Dendritic cell treated with granulocyte-macrophage colony-stimulating factor and Interleukin-4, amounts not matched to agents 40 ng/mL and 50 ng/mL, for 4 days (primary cell): ENCODE measurements around the gene SYCE3.

Source experiments
- H3K27ac Mint-ChIP-seq: one replicate; pipeline ENCODE4 v1.8.0; 2022; ENCODE audit warnings: mild to moderate bottlenecking, mixed read lengths
- H3K27me3 Mint-ChIP-seq: one replicate; pipeline ENCODE4 v1.8.0; 2022; ENCODE audit warnings: mild to moderate bottlenecking, mixed read lengths
- H3K36me3 Mint-ChIP-seq: one replicate; pipeline ENCODE4 v1.8.0; 2022; ENCODE audit warnings: low read depth, mixed read lengths
- H3K4me1 Mint-ChIP-seq: one replicate; pipeline ENCODE4 v1.8.0; 2022; ENCODE audit warnings: low read depth, mixed read lengths
- H3K4me3 Mint-ChIP-seq: one replicate; pipeline ENCODE4 v1.8.0; 2022; ENCODE audit warnings: mild to moderate bottlenecking, moderate library complexity, mixed read lengths
- H3K9me3 Mint-ChIP-seq: one replicate; pipeline ENCODE4 v1.8.0; 2022; ENCODE audit warnings: mixed read lengths
- intact Hi-C: fragments of 100-400 bp; cut with micrococcal nuclease; formaldehyde crosslinking; loops from one replicate; pipeline ENCODE4 v1.15.0; 2022

The SYCE3 gene

DNA sequence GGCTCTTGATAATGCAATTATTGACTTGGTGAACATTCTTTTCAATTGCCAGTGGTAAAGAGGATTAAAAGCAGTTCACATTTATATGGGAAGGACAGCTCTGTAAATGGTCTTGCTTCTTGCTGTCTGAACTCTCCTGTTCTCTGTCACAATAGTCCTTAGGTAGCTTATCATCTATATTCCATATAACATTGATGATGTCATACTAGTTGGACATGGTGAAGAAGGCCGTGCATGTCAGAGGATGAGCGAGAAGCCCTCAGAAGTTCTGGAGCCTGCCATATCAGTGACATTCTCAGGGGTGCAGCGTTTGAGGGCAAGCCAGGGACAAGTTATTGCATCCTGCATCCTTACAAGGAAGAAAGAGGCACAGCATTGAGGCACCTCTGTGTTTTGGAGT, 22.5 kb upstream of the SYCE3 start:
- Mint-ChIP-seq H3K4me1 (peaks cover 19% of the 10 kb centered on the region), H3K4me3 (no peak overlapping the region), H3K27ac (no peak overlapping the region), H3K36me3 (peaks cover 21% of the 10 kb centered on the region), H3K27me3 (peaks cover 5% of the 10 kb centered on the region), H3K9me3 (no peaks in the 10 kb centered on the region)
- intact Hi-C loops, result no loop called here

DNA sequence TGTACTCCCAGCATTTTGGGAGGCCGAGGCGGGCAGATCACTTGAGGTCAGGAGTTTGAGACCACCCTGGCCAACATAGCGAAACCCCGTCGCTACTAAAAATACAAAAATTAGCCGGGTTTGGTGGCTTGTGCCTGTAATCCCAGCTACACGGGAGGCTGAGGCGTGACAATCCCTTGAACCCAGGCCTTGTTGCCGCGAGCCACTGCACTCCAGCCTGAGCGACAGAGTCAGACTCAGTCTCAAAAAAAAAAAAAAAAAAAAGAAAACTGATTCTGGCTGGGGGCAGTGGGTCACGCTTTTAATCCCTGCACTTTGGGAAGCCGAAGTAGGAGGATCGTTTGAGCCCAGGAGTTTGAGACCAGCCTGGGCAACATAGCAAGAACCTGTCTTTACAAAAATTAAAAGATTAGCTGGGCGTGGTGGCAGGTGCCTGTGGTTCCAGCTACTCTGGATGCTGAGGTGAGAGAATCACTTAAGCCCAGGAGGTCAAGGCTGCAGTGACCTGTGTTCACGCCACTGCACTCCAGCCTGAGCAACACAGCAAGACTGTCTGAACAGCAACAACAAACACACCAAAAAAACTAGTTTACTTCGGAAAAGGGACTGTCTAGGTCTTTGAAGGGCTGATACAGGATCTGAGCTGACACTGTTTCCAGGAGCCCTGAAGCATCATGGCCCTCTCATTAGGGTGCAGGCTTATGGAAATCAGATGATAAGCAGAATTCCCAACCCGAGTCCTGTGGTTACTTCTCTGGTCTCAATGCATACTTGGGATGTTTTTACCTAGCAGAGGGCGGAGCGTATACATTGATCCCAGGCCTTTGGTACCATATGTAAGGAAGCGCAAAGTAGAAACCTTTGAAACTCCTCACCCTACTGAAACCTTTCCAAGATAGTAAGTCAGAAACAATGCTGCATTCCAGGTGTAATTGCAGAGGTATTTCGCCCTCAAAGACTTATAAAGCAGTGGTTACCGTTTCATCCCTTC, 21.7 kb upstream of the SYCE3 start:
- Mint-ChIP-seq H3K9me3 (no peaks in the 10 kb centered on the region), H3K4me1 (peaks cover 27% of the 10 kb centered on the region), H3K27me3 (peaks cover 5% of the 10 kb centered on the region), H3K36me3 (peaks cover 30% of the 10 kb centered on the region), H3K4me3 (no peak overlapping the region), H3K27ac (no peak overlapping the region)
- intact Hi-C loops, result loop anchor here (5.0 kb wide), 1 partner anchor 77 kb away; the partner anchor contains the start of genes LMF2 and NCAPH2

DNA sequence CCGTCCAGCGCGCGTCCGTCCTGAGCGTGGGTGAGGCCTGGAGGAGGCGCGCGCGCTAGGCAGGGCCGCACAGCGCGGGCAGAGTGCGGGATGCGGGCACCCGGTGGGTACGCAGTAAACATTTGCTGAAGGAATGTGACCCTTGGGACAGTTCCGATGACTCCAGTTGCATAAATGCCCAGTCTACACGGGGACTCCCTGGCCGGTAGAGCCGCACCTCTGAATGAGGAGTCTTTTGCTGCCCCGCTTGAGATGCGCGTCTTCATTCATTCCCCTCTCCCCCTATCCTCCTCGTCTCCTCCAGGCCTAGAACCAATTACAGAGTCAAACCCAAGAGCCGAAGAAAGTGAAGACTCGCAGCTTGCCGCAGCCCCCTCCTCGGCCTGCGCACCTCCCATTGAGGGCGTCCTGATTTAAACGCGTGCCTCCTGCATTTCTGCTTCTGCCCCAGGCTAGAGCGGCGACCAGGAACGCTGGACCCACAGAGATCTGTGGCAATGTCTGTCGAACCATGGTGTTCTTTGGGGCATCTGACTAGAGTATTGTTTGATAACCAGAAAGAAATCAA, 20.7 kb upstream of the SYCE3 start:
- no peaks in the 10 kb centered on the region for H3K9me3 Mint-ChIP-seq
- H3K4me3 Mint-ChIP-seq, result peak overlapping the region; percentile 80
- peak overlapping the region; percentile 95 for H3K27ac Mint-ChIP-seq
- peaks cover 8% of the 10 kb centered on the region for H3K27me3 Mint-ChIP-seq
- H3K4me1 Mint-ChIP-seq, result peaks cover 37% of the 10 kb centered on the region
- H3K36me3 Mint-ChIP-seq, result peaks cover 40% of the 10 kb centered on the region
- intact Hi-C loops, result loop anchor here (2.0 to 5.0 kb wide), 4 partner anchors 17 to 76 kb away; partner anchors contain the start of genes LMF2, MAPK8IP2, NCAPH2 and TYMP

DNA sequence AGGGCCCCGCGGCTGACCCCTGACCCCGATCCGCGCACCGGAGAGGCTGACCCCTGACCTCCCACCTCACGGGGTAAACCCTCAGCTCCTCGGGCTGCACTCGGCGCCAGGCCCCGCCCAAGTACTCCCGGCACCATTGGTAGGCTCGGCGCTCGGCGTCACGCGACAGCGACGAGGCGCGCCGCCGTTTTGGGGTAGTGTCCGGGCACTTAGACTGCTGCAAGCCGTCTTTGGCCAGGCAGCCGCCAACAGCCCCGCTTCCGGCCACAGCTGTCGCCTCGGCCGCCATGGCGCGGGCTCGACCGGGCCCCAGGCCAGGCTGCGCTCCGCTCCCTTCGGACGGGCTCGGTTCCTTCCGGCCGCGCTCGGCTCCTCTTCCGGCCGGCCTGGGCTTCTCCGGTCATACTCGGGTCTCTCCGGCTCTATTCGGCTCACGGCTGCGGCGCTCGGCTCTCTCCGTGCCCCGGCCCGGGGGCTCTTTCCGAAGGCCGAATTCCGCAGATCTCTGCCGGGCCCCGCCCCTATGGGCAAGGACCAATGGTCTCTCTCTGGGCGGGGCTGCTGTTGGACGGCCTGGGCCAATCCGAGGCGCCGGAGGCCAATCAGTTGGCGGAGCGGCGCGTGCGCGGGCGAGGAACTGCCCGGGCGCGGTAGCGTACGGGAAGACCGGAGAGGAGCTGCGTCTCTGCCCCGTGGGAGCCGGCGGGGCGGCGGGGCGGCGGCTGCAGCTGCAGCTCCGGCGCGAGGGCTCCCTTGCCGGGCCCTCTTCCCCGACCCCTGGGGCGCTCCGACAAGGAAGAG, 20.0 kb upstream of the SYCE3 start, which contains the start of gene CHKB:
Gene CHKB (minus strand): TSS at position 357 of the 801 bp plus-strand sequence. CDS start 68 bp downstream, at position 289.
- intact Hi-C loops, result loop anchor here (2.0 to 5.0 kb wide), 4 partner anchors 18 to 75 kb away; partner anchors contain the start of genes LMF2, MAPK8IP2, NCAPH2 and TYMP
- Mint-ChIP-seq H3K4me1 (peaks cover 39% of the 10 kb centered on the region), H3K36me3 (peaks cover 43% of the 10 kb centered on the region), H3K9me3 (no peaks in the 10 kb centered on the region), H3K4me3 (peak within 1 kb of the TSS; percentile 80), H3K27ac (peak within 1 kb of the TSS; percentile 95), H3K27me3 (peaks cover 10% of the 10 kb centered on the region)

DNA sequence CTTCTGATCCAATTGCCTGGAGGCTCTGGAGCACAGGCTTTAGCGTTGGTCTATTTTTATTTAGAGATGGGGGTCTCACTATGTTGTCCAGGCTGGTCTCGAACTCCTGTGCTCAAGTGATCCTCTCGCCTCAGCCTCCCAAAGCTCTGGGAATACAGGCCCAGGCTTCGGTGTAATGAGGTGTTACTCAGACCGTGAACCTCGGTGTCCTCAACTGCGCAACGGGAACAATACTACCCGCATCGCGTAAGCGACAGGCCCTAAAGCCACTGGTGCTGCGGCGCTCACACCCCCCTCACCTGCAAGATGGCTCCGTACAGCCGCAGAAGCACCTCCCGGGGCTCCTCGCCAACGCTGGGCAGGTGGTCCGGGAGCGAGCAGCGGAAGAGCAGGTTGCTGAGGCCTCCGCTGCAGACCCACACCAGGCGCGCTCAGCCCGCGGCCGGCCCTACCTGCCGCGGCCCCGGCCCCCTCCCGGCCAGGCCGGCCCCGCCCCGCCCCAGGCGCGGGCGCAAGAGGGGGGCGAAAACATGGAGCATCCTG, 19.3 kb upstream of the SYCE3 start:
- Mint-ChIP-seq H3K4me3 (peak overlapping the region; percentile 80), H3K27ac (peak overlapping the region; percentile 95), H3K9me3 (no peaks in the 10 kb centered on the region), H3K4me1 (peaks cover 46% of the 10 kb centered on the region), H3K36me3 (peaks cover 47% of the 10 kb centered on the region), H3K27me3 (peaks cover 14% of the 10 kb centered on the region)
- intact Hi-C loops, result loop anchor here (2.0 to 5.0 kb wide), 4 partner anchors 19 to 75 kb away; partner anchors contain the start of genes LMF2, MAPK8IP2, NCAPH2 and TYMP

DNA sequence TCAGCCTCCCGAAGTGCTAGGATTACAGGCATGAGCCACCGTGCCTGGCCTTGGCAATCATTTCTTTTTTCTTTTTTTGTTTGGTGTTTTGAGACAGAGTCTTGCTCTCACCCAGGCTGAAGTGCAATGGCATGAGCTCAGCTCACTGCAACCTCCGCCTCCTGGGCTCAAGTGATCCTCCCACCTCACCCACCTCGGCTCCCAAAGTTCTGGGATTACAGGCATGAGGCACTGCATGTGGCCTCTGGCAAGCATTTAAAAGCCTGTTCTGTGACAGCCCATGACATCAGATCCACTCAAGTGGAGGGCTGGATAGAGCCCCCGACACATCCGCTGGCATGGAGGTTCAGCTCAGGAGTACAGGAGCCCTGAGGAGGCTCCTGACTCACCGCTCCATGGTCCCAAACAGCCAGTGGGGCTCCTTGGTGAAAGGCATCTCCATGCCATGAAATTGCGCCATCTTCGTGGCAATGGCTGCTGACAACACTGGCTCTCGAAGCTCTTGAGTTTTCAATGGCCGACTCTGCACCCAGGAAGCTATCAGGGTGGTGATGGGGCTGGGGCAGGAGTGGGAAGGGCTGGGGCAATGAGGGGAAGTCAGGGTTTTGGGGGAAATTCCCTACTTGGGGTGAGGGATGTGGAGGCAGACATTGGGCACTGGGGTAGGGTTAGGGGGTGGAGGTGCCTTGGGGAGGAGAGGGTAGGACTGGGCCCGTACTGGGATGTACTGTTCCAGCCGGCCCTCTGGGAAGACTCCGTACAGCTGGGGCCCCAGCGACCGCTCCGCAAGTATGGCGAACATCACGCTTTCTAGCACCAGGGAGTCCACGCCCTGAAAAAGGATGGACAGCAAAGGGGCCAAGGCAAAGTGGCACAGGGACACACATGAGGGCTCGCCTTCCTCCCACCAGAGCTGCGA, 18.6 kb upstream of the SYCE3 start:
- H3K27ac Mint-ChIP-seq, result peak overlapping the region; percentile 95
- H3K4me1 Mint-ChIP-seq, result peaks cover 47% of the 10 kb centered on the region
- H3K4me3 Mint-ChIP-seq, result peak overlapping the region; percentile 80
- intact Hi-C loops, result loop anchor here (5.0 kb wide), 1 partner anchor 74 kb away; the partner anchor contains the start of genes LMF2 and NCAPH2
- peaks cover 13% of the 10 kb centered on the region for H3K27me3 Mint-ChIP-seq
- H3K36me3 Mint-ChIP-seq, result peaks cover 47% of the 10 kb centered on the region
- H3K9me3 Mint-ChIP-seq, result no peaks in the 10 kb centered on the region

DNA sequence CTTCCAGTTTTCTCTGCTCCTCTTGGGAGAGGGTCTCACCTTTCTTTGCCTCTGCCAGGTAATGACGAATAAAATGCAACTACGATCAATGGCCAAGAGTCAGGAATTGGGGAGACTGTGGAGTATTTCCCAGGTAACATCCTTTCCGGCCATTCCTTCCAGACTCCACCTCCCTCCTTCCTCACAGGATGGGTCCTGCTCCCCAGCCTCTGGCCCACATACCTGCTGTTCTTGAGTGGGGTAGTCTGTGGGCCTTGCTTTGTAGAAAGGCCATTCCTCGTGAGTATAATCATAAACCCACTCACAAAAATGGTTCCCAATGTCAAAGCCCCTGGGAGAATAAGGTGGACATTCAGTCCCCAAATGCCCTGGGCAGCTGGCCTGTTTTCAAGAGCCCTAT, 17.0 kb upstream of the SYCE3 start:
- Mint-ChIP-seq H3K27ac (no peak overlapping the region), H3K4me3 (no peak overlapping the region)
- intact Hi-C loops, result loop anchor here (5.0 kb wide), 1 partner anchor 72 kb away; the partner anchor contains the start of genes LMF2 and NCAPH2

DNA sequence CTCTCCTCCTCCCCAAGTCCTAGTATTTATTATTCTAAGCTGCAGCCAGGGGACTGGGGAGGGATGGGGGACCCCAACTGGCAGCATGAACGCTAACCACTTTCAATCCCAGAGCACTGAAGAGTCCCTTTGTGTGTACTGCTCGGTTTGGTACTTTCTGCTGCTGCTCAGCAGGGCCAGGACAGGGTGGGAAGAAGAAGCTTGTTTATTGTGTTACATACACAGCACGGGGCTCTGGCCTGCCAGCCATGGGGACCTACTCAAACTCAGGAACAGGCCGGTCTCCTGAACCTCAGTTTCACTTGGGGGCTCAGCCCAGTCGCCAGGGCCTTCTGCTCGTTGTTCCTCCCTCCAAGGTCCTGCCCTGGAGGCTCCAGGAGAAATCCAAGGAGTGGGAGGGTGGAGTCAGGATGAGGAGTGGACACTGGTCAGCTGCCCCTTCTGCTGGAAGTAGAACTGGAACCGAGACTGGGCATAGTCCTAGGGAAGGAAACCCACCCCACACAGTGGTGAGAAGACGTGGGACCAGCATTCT, 16.1 kb upstream of the SYCE3 start:
- Mint-ChIP-seq H3K27me3 (peaks cover 9% of the 10 kb centered on the region), H3K9me3 (no peaks in the 10 kb centered on the region), H3K4me3 (no peak overlapping the region), H3K36me3 (peaks cover 56% of the 10 kb centered on the region), H3K4me1 (peaks cover 47% of the 10 kb centered on the region), H3K27ac (no peak overlapping the region)
- intact Hi-C loops, result no loop called here

More for the DNA sequence above, 17.0 kb upstream of the SYCE3 start:
- Mint-ChIP-seq H3K4me1 (peaks cover 47% of the 10 kb centered on the region), H3K27me3 (peaks cover 9% of the 10 kb centered on the region), H3K36me3 (peaks cover 47% of the 10 kb centered on the region), H3K9me3 (no peaks in the 10 kb centered on the region)

DNA sequence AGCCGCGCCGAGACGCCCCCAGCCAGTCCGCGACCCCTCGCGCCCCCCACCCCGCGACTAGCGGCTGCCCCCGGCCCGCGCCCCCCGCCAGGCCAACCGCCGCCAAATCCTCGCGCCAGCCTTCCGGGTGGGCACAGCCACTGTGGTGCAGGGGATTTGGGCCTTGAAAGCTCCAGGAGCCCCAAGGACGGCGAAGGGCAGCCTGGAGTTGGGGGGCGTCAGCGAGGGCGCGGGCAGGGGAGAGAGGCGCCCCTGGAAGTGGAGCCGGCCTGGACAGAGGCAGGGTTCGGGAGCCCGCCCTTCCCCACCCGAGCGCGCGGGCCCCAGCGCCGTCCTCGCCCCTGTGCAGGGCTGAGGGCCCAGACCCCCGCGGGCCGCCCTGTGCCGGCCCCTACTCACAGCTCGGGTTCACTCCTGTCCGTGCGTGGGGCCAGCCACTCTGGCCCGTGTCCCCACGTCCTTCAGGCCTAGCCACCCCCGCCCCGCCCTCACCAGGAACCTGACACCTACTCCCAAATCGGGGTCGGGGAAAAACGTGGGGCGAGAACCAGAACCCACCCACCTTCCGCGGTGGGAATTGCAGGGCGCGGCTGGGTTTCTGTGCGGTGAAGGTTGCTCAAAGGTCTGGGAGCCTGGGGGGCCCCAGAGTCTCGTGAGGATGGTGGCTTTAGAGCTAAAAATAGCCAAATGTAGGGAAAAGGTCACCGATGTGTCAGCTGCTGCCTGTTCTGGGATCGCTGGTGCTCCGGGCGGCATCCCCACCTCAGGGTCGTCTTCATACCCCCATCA, 15.5 kb upstream of the SYCE3 start, which contains the start of gene CPT1B:
Gene CPT1B (minus strand): TSS at position 441 of the 789 bp plus-strand sequence. CDS start 512 bp downstream, outside the sequence.
- H3K9me3 Mint-ChIP-seq, result no peaks in the 10 kb centered on the region
- H3K27me3 Mint-ChIP-seq, result peaks cover 9% of the 10 kb centered on the region
- peaks cover 41% of the 10 kb centered on the region for H3K4me1 Mint-ChIP-seq
- intact Hi-C loops, result loop anchor here (2.0 kb wide), 1 partner anchor 43 kb away; no protein-coding TSS in a partner anchor
- H3K4me3 Mint-ChIP-seq, result no peak within 1 kb of the TSS
- peaks cover 60% of the 10 kb centered on the region for H3K36me3 Mint-ChIP-seq
- H3K27ac Mint-ChIP-seq, result no peak within 1 kb of the TSS

DNA sequence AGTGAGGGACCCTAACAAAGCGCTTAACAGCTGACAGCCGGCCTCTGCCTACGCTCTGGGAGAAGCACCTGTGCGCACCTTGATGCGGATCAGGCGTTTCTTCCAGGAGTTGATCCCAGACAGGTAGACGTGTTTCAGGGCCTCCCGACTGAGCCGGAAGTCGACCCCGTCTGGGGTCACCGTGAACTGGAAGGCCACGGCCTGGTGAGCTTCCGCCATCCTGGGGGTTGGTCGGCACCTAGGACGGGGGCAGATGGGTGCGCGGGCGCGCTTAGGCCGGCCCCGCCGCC, 14.9 kb upstream of the SYCE3 start:
- no peak overlapping the region for H3K4me3 Mint-ChIP-seq

DNA sequence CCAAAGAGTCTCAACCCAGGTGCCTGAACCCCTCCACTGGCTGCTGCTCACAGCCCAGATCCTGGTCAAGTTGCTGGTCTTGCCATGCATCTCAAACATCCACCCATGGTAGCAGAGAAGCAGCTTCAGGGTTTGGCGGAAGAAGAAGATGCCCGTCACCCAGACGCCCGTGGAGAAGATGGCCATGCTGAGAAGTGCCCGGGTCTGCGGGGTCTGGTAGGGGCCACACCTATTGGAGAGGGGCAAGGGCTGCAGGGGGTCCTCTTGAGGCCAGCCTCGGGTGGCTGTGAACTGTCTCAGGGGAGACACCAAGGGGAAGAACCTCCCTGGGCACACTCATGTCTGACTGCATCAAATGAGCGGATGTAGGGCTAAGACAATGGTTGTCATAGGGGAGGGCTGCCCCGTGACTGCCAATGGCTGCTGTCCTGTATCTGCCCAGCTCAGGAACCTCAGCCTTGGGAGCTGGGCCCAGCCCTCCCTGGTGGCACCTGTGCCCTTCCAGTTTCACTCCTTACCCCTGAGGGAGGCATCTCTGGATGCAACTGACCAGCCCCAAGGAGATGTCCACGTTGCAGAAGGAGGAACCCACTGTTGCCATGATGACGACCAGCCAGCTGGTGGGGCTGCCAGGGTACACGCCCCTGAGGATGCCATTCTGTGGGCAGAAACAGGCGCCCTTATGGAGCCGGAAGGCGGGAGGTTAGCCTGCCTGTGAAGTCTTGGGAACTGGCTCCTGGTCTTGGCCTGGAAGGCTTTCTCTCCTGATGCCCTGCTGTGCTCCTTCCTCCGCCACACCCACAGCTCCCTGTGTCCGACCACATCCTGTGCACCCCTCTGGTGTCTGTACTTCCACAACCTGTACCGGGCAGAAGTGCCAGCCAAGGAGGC, 14.3 kb upstream of the SYCE3 start:
- peaks cover 64% of the 10 kb centered on the region for H3K36me3 Mint-ChIP-seq
- peaks cover 9% of the 10 kb centered on the region for H3K27me3 Mint-ChIP-seq
- no peak overlapping the region for H3K27ac Mint-ChIP-seq
- intact Hi-C loops, result loop anchor here (2.0 kb wide), 1 partner anchor 44 kb away; no protein-coding TSS in a partner anchor
- H3K4me3 Mint-ChIP-seq, result no peak overlapping the region
- H3K9me3 Mint-ChIP-seq, result no peaks in the 10 kb centered on the region
- peaks cover 41% of the 10 kb centered on the region for H3K4me1 Mint-ChIP-seq

More for the DNA sequence above, 14.9 kb upstream of the SYCE3 start:
- H3K27ac Mint-ChIP-seq, result no peak overlapping the region
- intact Hi-C loops, result loop anchor here (2.0 kb wide), 1 partner anchor 43 kb away; no protein-coding TSS in a partner anchor
- H3K4me1 Mint-ChIP-seq, result peaks cover 41% of the 10 kb centered on the region
- H3K9me3 Mint-ChIP-seq, result no peaks in the 10 kb centered on the region
- peaks cover 63% of the 10 kb centered on the region for H3K36me3 Mint-ChIP-seq
- peaks cover 9% of the 10 kb centered on the region for H3K27me3 Mint-ChIP-seq
